Liver (tissue), 9 donors: Measurements from ENCODE around the gene OSBPL5. TPM values are rescaled to one million over a fixed set of nuclear protein-coding genes. Genes with fewer than 3 reads are reported as not detected.

Source experiments
- DNase-seq: peaks from one replicate; pipeline ENCODE4 v3.0.0-alpha.2; 2017; ENCODE audit warnings: low spot score
- H3K27ac ChIP-seq, 2 donors: one replicate each; pipeline ENCODE4 v1.7.0; 2013; ENCODE audit warnings: inconsistent platforms in 2 of 2, low read length in 2 of 2, control low read depth in 1 of 2, low read depth in 1 of 2, mild to moderate bottlenecking in 1 of 2
- H3K27me3 ChIP-seq, 4 donors: one replicate each; pipeline versions ENCODE4 v1.6.1 to v1.7.0; 2013; ENCODE audit warnings: low read length in 3 of 4, inconsistent platforms in 1 of 4, mild to moderate bottlenecking in 1 of 4, moderate library complexity in 1 of 4; ENCODE audit not compliant: control insufficient read depth in 4 of 4, insufficient read depth in 4 of 4
- H3K36me3 ChIP-seq, 4 donors: one replicate each; pipeline versions ENCODE4 v1.6.1 to v1.7.0; 2013; ENCODE audit warnings: low read length in 3 of 4, mild to moderate bottlenecking in 3 of 4, low read depth in 1 of 4, moderate library complexity in 1 of 4; ENCODE audit not compliant: control insufficient read depth in 4 of 4, insufficient read depth in 3 of 4
- H3K4me1 ChIP-seq, 4 donors: one replicate each; pipeline versions ENCODE4 v1.6.1 to v1.7.0; 2013; ENCODE audit warnings: low read length in 3 of 4, mild to moderate bottlenecking in 3 of 4, moderate library complexity in 1 of 4; ENCODE audit not compliant: control insufficient read depth in 4 of 4, insufficient read depth in 4 of 4
- H3K4me3 ChIP-seq, 3 donors: one replicate each; pipeline versions ENCODE4 v1.6.1 to v1.7.0; 2013; ENCODE audit warnings: low read length in 3 of 3, control low read depth in 1 of 3, low read depth in 1 of 3, mild to moderate bottlenecking in 1 of 3
- H3K9ac ChIP-seq, 2 donors: one replicate each; pipeline ENCODE4 v1.7.0; 2013; ENCODE audit warnings: low read length in 2 of 2, mild to moderate bottlenecking in 2 of 2, moderate library complexity in 2 of 2, control low read depth in 1 of 2, low read depth in 1 of 2
- H3K9me3 ChIP-seq, 4 donors: one replicate each; pipeline versions ENCODE4 v1.6.1 to v1.7.0; 2013; ENCODE audit warnings: low read length in 3 of 4; ENCODE audit not compliant: control insufficient read depth in 4 of 4
- EGR1 ChIP-seq, 2 donors: IDR thresholded peaks; 2 replicates each; pipeline ENCODE4 v1.6.1; 2016 to 2018; ENCODE audit warnings: antibody characterized with exemption in 2 of 2, low read depth in 2 of 2
- FOXA1 ChIP-seq: IDR thresholded peaks from 2 replicates; pipeline ENCODE4 v1.6.1; 2016; ENCODE audit warnings: antibody characterized with exemption
- FOXA2 ChIP-seq: IDR thresholded peaks from 2 replicates; pipeline ENCODE4 v1.6.1; 2016; ENCODE audit warnings: antibody characterized with exemption
- GABPA ChIP-seq, 2 donors: IDR thresholded peaks in 1 of 2; conservative IDR thresholded peaks in 1 of 2; 2 replicates each; pipeline ENCODE4 v1.6.1; 2016; ENCODE audit warnings: antibody characterized with exemption in 2 of 2, mild to moderate bottlenecking in 1 of 2, moderate library complexity in 1 of 2
- HNF4A ChIP-seq, 2 donors: conservative IDR thresholded peaks; 2 replicates each; pipeline ENCODE4 v1.6.1; 2016; ENCODE audit warnings: antibody characterized with exemption in 2 of 2, mild to moderate bottlenecking in 2 of 2
- HNF4G ChIP-seq: IDR thresholded peaks from 2 replicates; pipeline ENCODE4 v1.6.1; 2016; ENCODE audit warnings: antibody characterized with exemption
- JUND ChIP-seq, 2 donors: IDR thresholded peaks; 2 replicates each; pipeline ENCODE4 v1.6.1; 2016; ENCODE audit warnings: antibody characterized with exemption in 2 of 2
- MAX ChIP-seq: IDR thresholded peaks from 2 replicates; pipeline ENCODE4 v1.6.1; 2016; ENCODE audit warnings: antibody characterized with exemption
- RAD21 ChIP-seq, 2 donors: IDR thresholded peaks; 2 replicates each; pipeline ENCODE4 v1.6.1; 2016; ENCODE audit warnings: antibody characterized with exemption in 2 of 2, mild to moderate bottlenecking in 2 of 2
- SP1 ChIP-seq: IDR thresholded peaks from 2 replicates; pipeline ENCODE4 v1.6.1; 2018; ENCODE audit warnings: antibody characterized with exemption, mild to moderate bottlenecking
- TAF1 ChIP-seq: conservative IDR thresholded peaks from 2 replicates; pipeline ENCODE4 v1.6.1; 2016; ENCODE audit warnings: antibody characterized with exemption, mild to moderate bottlenecking
- YY1 ChIP-seq: IDR thresholded peaks from 2 replicates; pipeline ENCODE4 v1.6.1; 2016; ENCODE audit warnings: antibody characterized with exemption, mild to moderate bottlenecking
- WGBS: extraction: QIAGEN DNeasy Blood & Tissue Kit; methylation state at CpG from one replicate; pipeline ENCODE4 v1.1.7; 2013; 5-methylcytosine and 5-hydroxymethylcytosine counted together
- polyA plus RNA-seq, 2 donors: library from polyadenylated mRNA; stranded (reverse) in 1 of 2; unstranded in 1 of 2; fragments of 200-250 nt in 1 of 2; fragments of >200 nt in 1 of 2; fragmentation: Nextera tagmentation in 1 of 2; extraction: Ambion mirVana in 1 of 2; gene quantifications; one replicate each; pipeline versions ENCODE4 v1.2.1 to v1.2.3, GENCODE V29; 2013 to 2015
- total RNA-seq, 2 donors: library from RNA; depleted of rRNA; stranded (reverse); fragments of >200 nt; gene quantifications; one replicate each; pipeline ENCODE4 v1.2.3, GENCODE V29; 2014
- TF ChIP-seq, protein P1 (sequence below): fragments of 150-350 bp; IDR thresholded peaks from 2 replicates; pipeline ENCODE4 v1.5.1; 2017; ENCODE audit warnings: improper control_type of control experiment, low read depth, low read length; ENCODE audit not compliant: missing input control
- TF ChIP-seq, protein P2 (sequence below): IDR thresholded peaks from 2 replicates; pipeline ENCODE4 v1.6.1; 2016; ENCODE audit warnings: antibody characterized with exemption
- TF ChIP-seq, protein P3 (sequence below): IDR thresholded peaks from 2 replicates; pipeline ENCODE4 v1.6.1; 2016; ENCODE audit warnings: antibody characterized with exemption
- donor health status: healthy.
- donor health status: healthy.
- donor health status: healthy.
- donor health status: healthy.
- donor health status: healthy.

The OSBPL5 gene
- total and polyA plus RNA-seq, 4 donors: 0.74 to 6.2 (median 3.9) TPM

DNA sequence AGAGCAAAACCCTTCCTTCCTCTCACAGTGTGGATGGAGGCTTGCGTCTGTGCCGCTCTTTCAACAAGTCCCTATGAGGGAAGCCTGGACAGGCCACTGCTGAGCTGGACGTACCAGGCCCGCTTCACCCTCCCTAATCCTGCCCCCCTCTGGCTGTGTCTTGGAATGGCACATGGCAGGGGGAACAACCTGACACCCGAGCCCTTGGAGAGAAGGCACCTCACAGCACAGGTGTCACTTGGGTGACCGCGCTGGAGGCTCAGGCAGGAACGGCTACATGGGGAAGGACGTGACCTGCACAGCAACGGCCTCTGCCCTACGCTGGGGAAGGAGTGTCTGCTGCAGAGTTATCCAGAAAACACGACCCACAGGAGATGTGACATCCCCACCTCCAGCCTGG lies 118.9 kb downstream of the OSBPL5 start:
- TF ChIP-seq, protein P1, sequence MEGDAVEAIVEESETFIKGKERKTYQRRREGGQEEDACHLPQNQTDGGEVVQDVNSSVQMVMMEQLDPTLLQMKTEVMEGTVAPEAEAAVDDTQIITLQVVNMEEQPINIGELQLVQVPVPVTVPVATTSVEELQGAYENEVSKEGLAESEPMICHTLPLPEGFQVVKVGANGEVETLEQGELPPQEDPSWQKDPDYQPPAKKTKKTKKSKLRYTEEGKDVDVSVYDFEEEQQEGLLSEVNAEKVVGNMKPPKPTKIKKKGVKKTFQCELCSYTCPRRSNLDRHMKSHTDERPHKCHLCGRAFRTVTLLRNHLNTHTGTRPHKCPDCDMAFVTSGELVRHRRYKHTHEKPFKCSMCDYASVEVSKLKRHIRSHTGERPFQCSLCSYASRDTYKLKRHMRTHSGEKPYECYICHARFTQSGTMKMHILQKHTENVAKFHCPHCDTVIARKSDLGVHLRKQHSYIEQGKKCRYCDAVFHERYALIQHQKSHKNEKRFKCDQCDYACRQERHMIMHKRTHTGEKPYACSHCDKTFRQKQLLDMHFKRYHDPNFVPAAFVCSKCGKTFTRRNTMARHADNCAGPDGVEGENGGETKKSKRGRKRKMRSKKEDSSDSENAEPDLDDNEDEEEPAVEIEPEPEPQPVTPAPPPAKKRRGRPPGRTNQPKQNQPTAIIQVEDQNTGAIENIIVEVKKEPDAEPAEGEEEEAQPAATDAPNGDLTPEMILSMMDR: peak; percentile 12
- TF ChIP-seq RAD21 (IDR thresholded peaks at IDR 0.05) (peak in 1 of 2 donors; percentile 18), GABPA (IDR thresholded peaks at IDR 0.05 in 1 of 2, conservative IDR thresholded peaks at IDR 0.05 in 1 of 2) (no peak), HNF4G (no peak), YY1 (no peak), FOXA1 (no peak), EGR1 (IDR thresholded peaks at IDR 0.05; ENCODE audit: low read depth in 2 of 2) (no peak), TAF1 (no peak), JUND (IDR thresholded peaks at IDR 0.05) (no peak), SP1 (no peak)
- H3K4me1 ChIP-seq: peaks cover 20 to 60% (median 38%) of the 10 kb centered on the region in 4 donors
- no peak overlapping the region for H3K27ac ChIP-seq
- no peaks in the 10 kb centered on the region for H3K9me3 ChIP-seq
- no peaks in the 10 kb centered on the region for H3K27me3 ChIP-seq
- H3K9ac ChIP-seq: no peak overlapping the region
- 92% methylated on average over 12 of the region's 12 CpGs for WGBS
- H3K4me3 ChIP-seq: no peak overlapping the region
- no peak for DNase-seq
- peaks cover 0 to 3% (median 0%) of the 10 kb centered on the region in 4 donors for H3K36me3 ChIP-seq

DNA sequence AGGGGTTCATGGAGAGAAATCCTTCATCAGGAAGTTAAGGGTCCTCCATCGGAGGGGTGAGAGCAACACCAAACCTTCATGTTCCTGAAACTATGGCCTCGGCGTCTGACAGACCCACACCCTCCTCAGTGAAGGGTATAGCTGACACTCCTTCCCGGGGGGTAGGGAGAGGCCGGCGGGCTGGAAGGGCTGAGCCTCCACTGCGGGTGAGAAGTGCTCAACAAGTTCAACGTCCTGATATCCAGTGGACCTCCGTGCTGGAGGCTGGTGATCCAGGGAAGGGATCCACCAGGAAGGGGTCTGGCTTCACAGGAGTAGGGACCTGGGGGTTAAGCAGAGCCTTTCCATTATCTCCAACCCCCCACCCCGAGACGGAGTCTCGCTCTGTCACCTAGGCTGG lies 120.2 kb downstream of the OSBPL5 start:
- Histone ChIP-seq H3K9me3 (no peaks in the 10 kb centered on the region), H3K27ac (peak overlapping the region; percentile 95 to 99), H3K4me3 (no peak overlapping the region), H3K36me3 (peaks cover 0 to 7% (median 4%) of the 10 kb centered on the region in 4 donors), H3K4me1 (peaks cover 20 to 61% (median 42%) of the 10 kb centered on the region in 4 donors), H3K9ac (no peak overlapping the region), H3K27me3 (no peaks in the 10 kb centered on the region)
- TF ChIP-seq, protein P2, sequence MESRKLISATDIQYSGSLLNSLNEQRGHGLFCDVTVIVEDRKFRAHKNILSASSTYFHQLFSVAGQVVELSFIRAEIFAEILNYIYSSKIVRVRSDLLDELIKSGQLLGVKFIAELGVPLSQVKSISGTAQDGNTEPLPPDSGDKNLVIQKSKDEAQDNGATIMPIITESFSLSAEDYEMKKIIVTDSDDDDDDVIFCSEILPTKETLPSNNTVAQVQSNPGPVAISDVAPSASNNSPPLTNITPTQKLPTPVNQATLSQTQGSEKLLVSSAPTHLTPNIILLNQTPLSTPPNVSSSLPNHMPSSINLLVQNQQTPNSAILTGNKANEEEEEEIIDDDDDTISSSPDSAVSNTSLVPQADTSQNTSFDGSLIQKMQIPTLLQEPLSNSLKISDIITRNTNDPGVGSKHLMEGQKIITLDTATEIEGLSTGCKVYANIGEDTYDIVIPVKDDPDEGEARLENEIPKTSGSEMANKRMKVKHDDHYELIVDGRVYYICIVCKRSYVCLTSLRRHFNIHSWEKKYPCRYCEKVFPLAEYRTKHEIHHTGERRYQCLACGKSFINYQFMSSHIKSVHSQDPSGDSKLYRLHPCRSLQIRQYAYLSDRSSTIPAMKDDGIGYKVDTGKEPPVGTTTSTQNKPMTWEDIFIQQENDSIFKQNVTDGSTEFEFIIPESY: no peak
- TF ChIP-seq GABPA (IDR thresholded peaks at IDR 0.05 in 1 of 2, conservative IDR thresholded peaks at IDR 0.05 in 1 of 2): no peak
- TF ChIP-seq FOXA2: no peak
- TF ChIP-seq HNF4A (conservative IDR thresholded peaks at IDR 0.05): no peak
- TF ChIP-seq MAX: no peak
- TF ChIP-seq FOXA1: no peak
- no peak for TF ChIP-seq HNF4G
- TF ChIP-seq, protein P1: no peak
- TF ChIP-seq TAF1: no peak
- TF ChIP-seq, protein P3, sequence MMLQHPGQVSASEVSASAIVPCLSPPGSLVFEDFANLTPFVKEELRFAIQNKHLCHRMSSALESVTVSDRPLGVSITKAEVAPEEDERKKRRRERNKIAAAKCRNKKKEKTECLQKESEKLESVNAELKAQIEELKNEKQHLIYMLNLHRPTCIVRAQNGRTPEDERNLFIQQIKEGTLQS: no peak
- WGBS: 96% methylated on average over 12 of the region's 12 CpGs
- DNase-seq: no peak
